Erythroblast (primary cell): ENCODE results near the gene SLC47A2.

Source experiments
- GATA1 ChIP-seq: IDR thresholded peaks from 2 replicates; pipeline ENCODE4 v1.6.1; 2011; ENCODE audit warnings: low read depth, mild to moderate bottlenecking, control low read depth, low read length, moderate library complexity
- POLR2A ChIP-seq: IDR thresholded peaks from 2 replicates; pipeline ENCODE4 v1.6.1; 2011; ENCODE audit warnings: mild to moderate bottlenecking, low read length

DNA sequence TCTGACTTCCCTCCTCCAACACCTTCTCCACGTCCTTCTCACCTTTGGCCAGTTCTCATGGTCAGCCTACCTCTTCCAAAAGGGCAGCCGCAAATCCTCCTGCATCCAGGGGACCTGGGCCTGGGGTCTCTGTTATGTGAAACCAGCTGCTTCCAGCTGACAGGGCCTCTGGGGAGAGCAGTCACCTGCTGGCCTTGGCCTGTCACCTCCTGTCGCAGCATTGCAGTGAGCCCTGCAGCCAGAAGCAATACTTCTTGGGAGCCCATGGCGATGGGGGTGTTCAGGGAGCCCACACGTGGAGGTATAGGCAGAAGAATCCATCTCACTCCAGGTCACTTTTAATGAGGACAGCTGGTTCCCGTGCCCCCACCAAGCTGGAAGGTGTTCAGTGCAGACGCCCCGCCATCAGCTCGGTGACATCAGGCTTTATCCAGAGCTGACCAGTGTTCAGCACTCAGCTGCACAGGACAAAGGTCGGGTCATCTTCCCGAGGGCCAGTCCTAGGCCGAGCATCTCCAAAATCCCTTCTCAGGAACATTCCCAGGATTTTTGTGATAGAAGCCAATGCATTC is 1.7 kb upstream of the SLC47A2 start:
- TF ChIP-seq POLR2A (no peak), GATA1 (no peak)
